Testis (tissue), 3 donors: ENCODE results near the gene CADPS2. TPM values are rescaled to one million over a fixed set of nuclear protein-coding genes. Genes with fewer than 3 reads are reported as not detected.

Source experiments
- DNase-seq: peaks from one replicate; pipeline ENCODE4 v3.0.0-alpha.2; 2019
- H3K27ac ChIP-seq, 2 donors: fragments of 200-600 bp; sonication (generic); one replicate each; pipeline ENCODE4 v1.5.1; 2019
- H3K27me3 ChIP-seq: fragments of 200-600 bp; sonication (generic); one replicate; pipeline ENCODE4 v1.5.1; 2019
- H3K36me3 ChIP-seq: fragments of 200-600 bp; sonication (generic); one replicate; pipeline ENCODE4 v1.5.1; 2017; ENCODE audit warnings: low read depth; ENCODE audit errors: missing control alignments
- H3K4me1 ChIP-seq: fragments of 200-600 bp; sonication (generic); one replicate; pipeline ENCODE4 v1.5.1; 2019
- H3K4me3 ChIP-seq, 2 donors: fragments of 200-600 bp; sonication (generic); one replicate each; pipeline ENCODE4 v1.5.1; 2017 to 2019
- H3K9me3 ChIP-seq: fragments of 200-600 bp; sonication (generic); one replicate; pipeline ENCODE4 v1.5.1; 2017
- CTCF ChIP-seq, 3 experiments: fragments of 450-650 bp in 2 of 3; fragments of 200-600 bp in 1 of 3; sonication (generic) in 1 of 3; IDR thresholded peaks; one replicate each; pipeline ENCODE4 v1.5.1; 2016 to 2019; ENCODE audit warnings: antibody characterized with exemption in 3 of 3, mild to moderate bottlenecking in 2 of 3, moderate library complexity in 1 of 3
- POLR2A ChIP-seq: fragments of 450-650 bp; IDR thresholded peaks from one replicate; pipeline ENCODE4 v1.6.1; 2017; ENCODE audit warnings: antibody characterized with exemption, mild to moderate bottlenecking, moderate library complexity
- WGBS, 2 donors: methylation state at CpG; one replicate each; pipeline ENCODE4 v1.1.5; 2018; 5-methylcytosine and 5-hydroxymethylcytosine counted together
- intact Hi-C: fragments of 100-400 bp; cut with DNase I; formaldehyde crosslinking; loops from one replicate; pipeline ENCODE4 v1.15.1; 2023; ENCODE audit warnings: low total_unique reads
- polyA plus RNA-seq: library from polyadenylated mRNA; stranded (reverse); fragments of 350-450 nt; fragmentation: Illumina TruSeq; extraction: RNeasy Lipid Tissue Mini Kit (QIAGEN cat#74804); gene quantifications from one replicate; pipeline ENCODE4 v1.2.3, GENCODE V29; 2014; ENCODE audit warnings: low read depth, low replicate concordance; ENCODE audit not compliant: insufficient read depth
- total RNA-seq, 2 donors: library from RNA; depleted of rRNA; stranded (reverse); fragments of >200 nt; gene quantifications; one replicate each; pipeline ENCODE4 v1.2.3, GENCODE V29; 2016

CADPS2 gene
- total and polyA plus RNA-seq, 3 donors from 2014 or later = 6.0 to 9.9 (median 9.3) TPM

- TF ChIP-seq CTCF (IDR thresholded peaks at IDR 0.05) (no peak), POLR2A (no peak)
- intact Hi-C loops = no loop called here
- Histone ChIP-seq H3K27ac (no peak overlapping the region), H3K4me1 (no peaks in the 10 kb centered on the region), H3K36me3 (no peaks in the 10 kb centered on the region), H3K9me3 (no peaks in the 10 kb centered on the region), H3K27me3 (no peaks in the 10 kb centered on the region), H3K4me3 (no peak overlapping the region)
- no peak for DNase-seq
Observed at GRCh38 chr7:122632238-122632637, 254.0 kb downstream of the CADPS2 start.

DNA sequence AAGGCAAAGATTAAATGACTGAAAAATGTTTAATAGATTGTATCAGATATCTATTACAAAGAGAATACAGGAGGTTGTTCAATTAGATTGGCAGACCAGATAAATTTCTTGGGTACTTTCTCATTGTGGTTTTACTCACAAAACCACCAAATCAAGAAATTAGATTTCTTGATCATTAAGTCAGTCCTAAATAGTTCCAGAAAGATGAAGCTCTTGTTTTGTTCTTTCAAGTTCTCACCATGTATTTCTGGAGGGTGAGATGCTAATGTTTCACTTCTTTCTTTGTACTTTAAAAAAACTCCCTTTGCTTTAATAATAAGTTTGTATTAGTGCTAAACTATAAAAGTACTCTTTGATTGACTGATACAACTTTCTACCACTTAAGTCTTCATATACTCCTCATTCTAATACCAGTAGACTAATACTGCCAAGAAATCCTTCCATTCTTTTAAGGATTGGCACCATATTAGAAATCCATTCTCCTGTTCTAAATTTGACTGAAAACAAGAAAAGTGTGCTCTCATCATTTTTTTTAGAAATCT lies 256.8 kb downstream of the CADPS2 start:
- no peaks in the 10 kb centered on the region for H3K36me3 ChIP-seq
- no peak for DNase-seq
- H3K27ac ChIP-seq = no peak overlapping the region
- H3K4me1 ChIP-seq = no peaks in the 10 kb centered on the region
- H3K9me3 ChIP-seq = no peaks in the 10 kb centered on the region
- TF ChIP-seq CTCF (IDR thresholded peaks at IDR 0.05) (no peak), POLR2A (no peak)
- H3K4me3 ChIP-seq = no peak overlapping the region
- no peaks in the 10 kb centered on the region for H3K27me3 ChIP-seq
- intact Hi-C loops = no loop called here

DNA sequence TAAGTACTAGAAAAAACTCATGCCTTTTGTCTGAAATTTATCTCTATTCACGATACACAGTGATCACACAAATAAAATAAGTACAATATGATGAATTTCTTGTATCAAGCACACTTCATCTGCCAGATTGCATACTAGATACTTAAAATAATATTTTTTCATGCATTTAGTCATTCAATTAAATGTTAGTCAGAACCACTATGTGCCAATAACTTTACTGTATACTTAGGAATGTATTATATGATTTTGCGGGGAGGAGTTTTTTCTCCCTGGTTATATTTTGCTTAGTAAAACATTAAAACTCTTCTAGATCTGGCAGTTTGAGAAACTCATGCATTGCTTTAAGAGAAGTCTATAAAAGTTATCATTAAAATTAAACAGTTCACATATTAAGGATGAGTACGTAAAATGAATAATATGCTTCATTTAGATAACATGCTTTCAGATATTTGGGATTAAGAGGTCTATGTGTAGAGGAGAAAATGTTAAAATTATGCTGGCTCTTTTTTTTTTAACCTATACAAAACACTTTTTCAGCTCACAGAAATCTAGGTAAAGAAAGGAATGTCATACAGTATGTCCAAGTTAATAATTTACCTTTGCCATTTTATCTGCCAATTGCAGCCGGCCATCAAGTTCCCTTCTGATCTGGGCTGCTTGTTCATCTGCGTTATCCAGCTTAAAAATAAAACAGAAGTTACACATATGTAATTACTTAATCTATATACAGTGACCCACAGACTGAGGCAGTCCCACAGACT lies 257.4 kb downstream of the CADPS2 start:
- intact Hi-C loops = no loop called here
- TF ChIP-seq CTCF (IDR thresholded peaks at IDR 0.05) (no peak), POLR2A (no peak)
- WGBS, 2 donors = 94 to 96% methylated on average over 5 of the region's 5 CpGs
- no peak for DNase-seq
- Histone ChIP-seq H3K27ac (no peak overlapping the region), H3K27me3 (no peaks in the 10 kb centered on the region), H3K9me3 (no peaks in the 10 kb centered on the region), H3K36me3 (no peaks in the 10 kb centered on the region), H3K4me1 (no peaks in the 10 kb centered on the region), H3K4me3 (no peak overlapping the region)

GRCh38 chr7:122626785-122627184 lies 259.5 kb downstream of the CADPS2 start:
- no peak for DNase-seq
- intact Hi-C loops = no loop called here
- Histone ChIP-seq H3K4me1 (no peaks in the 10 kb centered on the region), H3K9me3 (no peaks in the 10 kb centered on the region), H3K36me3 (no peaks in the 10 kb centered on the region), H3K27me3 (no peaks in the 10 kb centered on the region), H3K4me3 (no peak overlapping the region), H3K27ac (no peak overlapping the region)
- TF ChIP-seq POLR2A (no peak), CTCF (IDR thresholded peaks at IDR 0.05) (no peak)
- WGBS, 2 donors = 81 to 84% methylated on average over 3 of the region's 3 CpGs

GRCh38 chr7:122622682-122623081 lies 263.6 kb downstream of the CADPS2 start:
- Histone ChIP-seq H3K27ac (no peak overlapping the region), H3K4me1 (no peaks in the 10 kb centered on the region), H3K27me3 (no peaks in the 10 kb centered on the region), H3K9me3 (no peaks in the 10 kb centered on the region), H3K36me3 (no peaks in the 10 kb centered on the region), H3K4me3 (no peak overlapping the region)
- TF ChIP-seq CTCF (IDR thresholded peaks at IDR 0.05) = no peak
- no peak for TF ChIP-seq POLR2A
- intact Hi-C loops = no loop called here
- DNase-seq = no peak
- WGBS, 2 donors = 82 to 85% methylated on average over 1 of the region's 1 CpG
